HepG2 (cell line): Measurements from ENCODE around the gene PTCD3. TPM values are rescaled to one million over a fixed set of nuclear protein-coding genes. Genes with fewer than 3 reads are reported as not detected.

Source experiments
- KDM1A ChIP-seq: IDR thresholded peaks from 2 replicates; pipeline ENCODE4 v1.6.1; 2016; ENCODE audit warnings: missing compliant biosample characterization
- MTF2 ChIP-seq: sonication (generic); formaldehyde crosslinking; IDR thresholded peaks from 2 replicates; pipeline ENCODE4 v1.5.0; 2020; ENCODE audit warnings: missing genetic modification reagents, borderline replicate concordance
- NCOR1 ChIP-seq: fragments of 200-600 bp; sonication (generic); IDR thresholded peaks from 2 replicates; pipeline ENCODE4 v1.7.0; 2017; ENCODE audit warnings: antibody characterized with exemption, low read length, borderline replicate concordance
- POLR2AphosphoS5 ChIP-seq: IDR thresholded peaks from 2 replicates; pipeline ENCODE4 v1.6.1; 2012; ENCODE audit warnings: low read depth, low read length
- ZNF503 ChIP-seq: sonication (generic); formaldehyde crosslinking; IDR thresholded peaks from 2 replicates; pipeline ENCODE4 v1.4.0; 2020; ENCODE audit warnings: missing genetic modification reagents
- ZNF563 ChIP-seq: sonication (generic); formaldehyde crosslinking; IDR thresholded peaks from 2 replicates; pipeline ENCODE4 v1.8.0; 2022; ENCODE audit warnings: mild to moderate bottlenecking, moderate library complexity, missing genetic modification reagents
- ZXDC ChIP-seq: sonication (generic); formaldehyde crosslinking; IDR thresholded peaks from 2 replicates; pipeline ENCODE4 v1.5.0; 2020; ENCODE audit warnings: mild to moderate bottlenecking, missing genetic modification reagents
- polyA plus RNA-seq, 8 experiments: library from polyadenylated mRNA; depleted of rRNA in 3 of 8; stranded (reverse) in 7 of 8; unstranded in 1 of 8; fragments of >200 nt; fragmentation: Illumina TruSeq in 4 of 8; extraction: Trizol in 4 of 8; gene quantifications; 2 replicates each; pipeline versions ENCODE4 v1.2.1 to v1.2.3, GENCODE V29; 2011 to 2016; ENCODE audit warnings: low read depth in 4 of 8, missing spikeins in 1 of 8, mixed read lengths in 1 of 8; ENCODE audit not compliant: insufficient read depth in 1 of 8
- total RNA-seq, 5 experiments: library from RNA; depleted of rRNA; stranded (reverse); fragments of >200 nt; fragmentation: Illumina TruSeq; extraction: Trizol; gene quantifications; 2 replicates each; pipeline ENCODE4 v1.2.3, GENCODE V29; 2016; ENCODE audit warnings: low read depth in 1 of 5
- TF ChIP-seq, protein P1 (sequence below): sonication (generic); formaldehyde crosslinking; IDR thresholded peaks from 2 replicates; pipeline ENCODE4 v1.8.0; 2022; ENCODE audit warnings: missing genetic modification reagents, mild to moderate bottlenecking, moderate library complexity, borderline replicate concordance
- TF ChIP-seq, protein P2 (sequence below): sonication (generic); formaldehyde crosslinking; IDR thresholded peaks from 2 replicates; pipeline ENCODE4 v1.4.0; 2020; ENCODE audit warnings: mild to moderate bottlenecking, missing genetic modification reagents
- TF ChIP-seq, protein P3 (sequence below): sonication (generic); formaldehyde crosslinking; IDR thresholded peaks from 2 replicates; pipeline ENCODE4 v1.5.0; 2020; ENCODE audit warnings: mild to moderate bottlenecking, missing genetic modification reagents
- TF ChIP-seq, protein P4 (sequence below): sonication (generic); formaldehyde crosslinking; IDR thresholded peaks from 2 replicates; pipeline ENCODE4 v1.4.0; 2020; ENCODE audit warnings: missing genetic modification reagents
- TF ChIP-seq, protein P5 (sequence below): sonication (generic); formaldehyde crosslinking; IDR thresholded peaks from 2 replicates; pipeline ENCODE4 v1.8.1; 2023; ENCODE audit warnings: mild to moderate bottlenecking, missing genetic modification reagents

PTCD3 gene
- total and polyA plus RNA-seq, 2 of the 13 experiments (the other 11 are each of a cell fraction or from before 2014, with no cell fraction given), result 124 to 309 TPM

GRCh38 chr2:86105969-86106945 lies at the start of gene PTCD3 (continued):
- TF ChIP-seq ZNF503 (no peak), MTF2 (CRISPR knock-in tag) (no peak), KDM1A (CRISPR knock-in tag) (peak; percentile 8; the same call in 1 of the 2 replicates), POLR2AphosphoS5 (peak; percentile 98), ZNF563 (CRISPR knock-in tag) (peak; percentile 58; the same call in 1 of the 2 replicates), ZXDC (no peak), NCOR1 (peak; percentile 28; the same call in 1 of the 2 replicates)
- TF ChIP-seq, protein P1, sequence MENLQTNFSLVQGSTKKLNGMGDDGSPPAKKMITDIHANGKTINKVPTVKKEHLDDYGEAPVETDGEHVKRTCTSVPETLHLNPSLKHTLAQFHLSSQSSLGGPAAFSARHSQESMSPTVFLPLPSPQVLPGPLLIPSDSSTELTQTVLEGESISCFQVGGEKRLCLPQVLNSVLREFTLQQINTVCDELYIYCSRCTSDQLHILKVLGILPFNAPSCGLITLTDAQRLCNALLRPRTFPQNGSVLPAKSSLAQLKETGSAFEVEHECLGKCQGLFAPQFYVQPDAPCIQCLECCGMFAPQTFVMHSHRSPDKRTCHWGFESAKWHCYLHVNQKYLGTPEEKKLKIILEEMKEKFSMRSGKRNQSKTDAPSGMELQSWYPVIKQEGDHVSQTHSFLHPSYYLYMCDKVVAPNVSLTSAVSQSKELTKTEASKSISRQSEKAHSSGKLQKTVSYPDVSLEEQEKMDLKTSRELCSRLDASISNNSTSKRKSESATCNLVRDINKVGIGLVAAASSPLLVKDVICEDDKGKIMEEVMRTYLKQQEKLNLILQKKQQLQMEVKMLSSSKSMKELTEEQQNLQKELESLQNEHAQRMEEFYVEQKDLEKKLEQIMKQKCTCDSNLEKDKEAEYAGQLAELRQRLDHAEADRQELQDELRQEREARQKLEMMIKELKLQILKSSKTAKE, result no peak
- TF ChIP-seq, protein P2, sequence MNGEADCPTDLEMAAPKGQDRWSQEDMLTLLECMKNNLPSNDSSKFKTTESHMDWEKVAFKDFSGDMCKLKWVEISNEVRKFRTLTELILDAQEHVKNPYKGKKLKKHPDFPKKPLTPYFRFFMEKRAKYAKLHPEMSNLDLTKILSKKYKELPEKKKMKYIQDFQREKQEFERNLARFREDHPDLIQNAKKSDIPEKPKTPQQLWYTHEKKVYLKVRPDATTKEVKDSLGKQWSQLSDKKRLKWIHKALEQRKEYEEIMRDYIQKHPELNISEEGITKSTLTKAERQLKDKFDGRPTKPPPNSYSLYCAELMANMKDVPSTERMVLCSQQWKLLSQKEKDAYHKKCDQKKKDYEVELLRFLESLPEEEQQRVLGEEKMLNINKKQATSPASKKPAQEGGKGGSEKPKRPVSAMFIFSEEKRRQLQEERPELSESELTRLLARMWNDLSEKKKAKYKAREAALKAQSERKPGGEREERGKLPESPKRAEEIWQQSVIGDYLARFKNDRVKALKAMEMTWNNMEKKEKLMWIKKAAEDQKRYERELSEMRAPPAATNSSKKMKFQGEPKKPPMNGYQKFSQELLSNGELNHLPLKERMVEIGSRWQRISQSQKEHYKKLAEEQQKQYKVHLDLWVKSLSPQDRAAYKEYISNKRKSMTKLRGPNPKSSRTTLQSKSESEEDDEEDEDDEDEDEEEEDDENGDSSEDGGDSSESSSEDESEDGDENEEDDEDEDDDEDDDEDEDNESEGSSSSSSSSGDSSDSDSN (CRISPR knock-in tag), result peak; percentile 82
- TF ChIP-seq, protein P3, sequence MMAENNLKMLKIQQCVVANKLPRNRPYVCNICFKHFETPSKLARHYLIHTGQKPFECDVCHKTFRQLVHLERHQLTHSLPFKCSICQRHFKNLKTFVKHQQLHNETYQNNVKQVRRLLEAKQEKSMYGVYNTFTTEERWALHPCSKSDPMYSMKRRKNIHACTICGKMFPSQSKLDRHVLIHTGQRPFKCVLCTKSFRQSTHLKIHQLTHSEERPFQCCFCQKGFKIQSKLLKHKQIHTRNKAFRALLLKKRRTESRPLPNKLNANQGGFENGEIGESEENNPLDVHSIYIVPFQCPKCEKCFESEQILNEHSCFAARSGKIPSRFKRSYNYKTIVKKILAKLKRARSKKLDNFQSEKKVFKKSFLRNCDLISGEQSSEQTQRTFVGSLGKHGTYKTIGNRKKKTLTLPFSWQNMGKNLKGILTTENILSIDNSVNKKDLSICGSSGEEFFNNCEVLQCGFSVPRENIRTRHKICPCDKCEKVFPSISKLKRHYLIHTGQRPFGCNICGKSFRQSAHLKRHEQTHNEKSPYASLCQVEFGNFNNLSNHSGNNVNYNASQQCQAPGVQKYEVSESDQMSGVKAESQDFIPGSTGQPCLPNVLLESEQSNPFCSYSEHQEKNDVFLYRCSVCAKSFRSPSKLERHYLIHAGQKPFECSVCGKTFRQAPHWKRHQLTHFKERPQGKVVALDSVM (CRISPR knock-in tag), result peak; percentile 54; the same call in 1 of the 2 replicates
- TF ChIP-seq, protein P4, sequence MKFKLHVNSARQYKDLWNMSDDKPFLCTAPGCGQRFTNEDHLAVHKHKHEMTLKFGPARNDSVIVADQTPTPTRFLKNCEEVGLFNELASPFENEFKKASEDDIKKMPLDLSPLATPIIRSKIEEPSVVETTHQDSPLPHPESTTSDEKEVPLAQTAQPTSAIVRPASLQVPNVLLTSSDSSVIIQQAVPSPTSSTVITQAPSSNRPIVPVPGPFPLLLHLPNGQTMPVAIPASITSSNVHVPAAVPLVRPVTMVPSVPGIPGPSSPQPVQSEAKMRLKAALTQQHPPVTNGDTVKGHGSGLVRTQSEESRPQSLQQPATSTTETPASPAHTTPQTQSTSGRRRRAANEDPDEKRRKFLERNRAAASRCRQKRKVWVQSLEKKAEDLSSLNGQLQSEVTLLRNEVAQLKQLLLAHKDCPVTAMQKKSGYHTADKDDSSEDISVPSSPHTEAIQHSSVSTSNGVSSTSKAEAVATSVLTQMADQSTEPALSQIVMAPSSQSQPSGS (CRISPR knock-in tag), result peak; percentile 76
- TF ChIP-seq, protein P5, sequence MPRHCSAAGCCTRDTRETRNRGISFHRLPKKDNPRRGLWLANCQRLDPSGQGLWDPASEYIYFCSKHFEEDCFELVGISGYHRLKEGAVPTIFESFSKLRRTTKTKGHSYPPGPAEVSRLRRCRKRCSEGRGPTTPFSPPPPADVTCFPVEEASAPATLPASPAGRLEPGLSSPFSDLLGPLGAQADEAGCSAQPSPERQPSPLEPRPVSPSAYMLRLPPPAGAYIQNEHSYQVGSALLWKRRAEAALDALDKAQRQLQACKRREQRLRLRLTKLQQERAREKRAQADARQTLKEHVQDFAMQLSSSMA (CRISPR knock-in tag), result peak; percentile 59
